Fibroblast of mammary gland (primary cell): Measurements from ENCODE around the gene SEC24D.

Experiments
- DNase-seq: peaks from one replicate; pipeline ENCODE4 v3.0.0-alpha.2; 2010; ENCODE audit warnings: low read depth
- H3K4me3 ChIP-seq: 2 replicates; pipeline ENCODE4 v1.5.1; 2011; ENCODE audit warnings: low read depth, mild to moderate bottlenecking, low read length, moderate library complexity; ENCODE audit not compliant: control insufficient read depth
- TF ChIP-seq, protein P1 (sequence below): conservative IDR thresholded peaks from 2 replicates; pipeline ENCODE4 v1.5.1; 2011; ENCODE audit warnings: low read depth, low read length, inconsistent platforms; ENCODE audit not compliant: control insufficient read depth, insufficient read depth

The SEC24D gene

DNA sequence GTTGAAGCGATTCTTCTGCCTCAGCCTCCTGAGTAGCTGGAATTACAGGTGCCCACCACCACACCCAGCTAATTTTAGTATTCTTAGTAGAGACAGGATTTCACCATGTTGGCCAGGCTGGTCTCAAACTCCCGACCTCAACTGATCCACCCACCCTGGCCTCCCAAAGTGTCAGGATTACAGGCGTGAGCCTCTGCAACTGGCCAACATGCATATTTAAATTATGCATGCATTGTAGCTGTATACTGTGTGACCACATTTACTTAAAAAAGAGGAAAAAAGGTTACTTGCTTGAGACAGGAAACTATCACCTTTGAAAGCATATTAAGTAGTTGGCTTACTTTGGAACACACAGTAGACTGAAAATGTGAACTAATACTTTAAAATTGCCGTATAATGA, 121.2 kb downstream of the SEC24D start:
- no peak for DNase-seq
- no peak overlapping the region for H3K4me3 ChIP-seq
- TF ChIP-seq, protein P1, sequence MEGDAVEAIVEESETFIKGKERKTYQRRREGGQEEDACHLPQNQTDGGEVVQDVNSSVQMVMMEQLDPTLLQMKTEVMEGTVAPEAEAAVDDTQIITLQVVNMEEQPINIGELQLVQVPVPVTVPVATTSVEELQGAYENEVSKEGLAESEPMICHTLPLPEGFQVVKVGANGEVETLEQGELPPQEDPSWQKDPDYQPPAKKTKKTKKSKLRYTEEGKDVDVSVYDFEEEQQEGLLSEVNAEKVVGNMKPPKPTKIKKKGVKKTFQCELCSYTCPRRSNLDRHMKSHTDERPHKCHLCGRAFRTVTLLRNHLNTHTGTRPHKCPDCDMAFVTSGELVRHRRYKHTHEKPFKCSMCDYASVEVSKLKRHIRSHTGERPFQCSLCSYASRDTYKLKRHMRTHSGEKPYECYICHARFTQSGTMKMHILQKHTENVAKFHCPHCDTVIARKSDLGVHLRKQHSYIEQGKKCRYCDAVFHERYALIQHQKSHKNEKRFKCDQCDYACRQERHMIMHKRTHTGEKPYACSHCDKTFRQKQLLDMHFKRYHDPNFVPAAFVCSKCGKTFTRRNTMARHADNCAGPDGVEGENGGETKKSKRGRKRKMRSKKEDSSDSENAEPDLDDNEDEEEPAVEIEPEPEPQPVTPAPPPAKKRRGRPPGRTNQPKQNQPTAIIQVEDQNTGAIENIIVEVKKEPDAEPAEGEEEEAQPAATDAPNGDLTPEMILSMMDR = no peak

DNA sequence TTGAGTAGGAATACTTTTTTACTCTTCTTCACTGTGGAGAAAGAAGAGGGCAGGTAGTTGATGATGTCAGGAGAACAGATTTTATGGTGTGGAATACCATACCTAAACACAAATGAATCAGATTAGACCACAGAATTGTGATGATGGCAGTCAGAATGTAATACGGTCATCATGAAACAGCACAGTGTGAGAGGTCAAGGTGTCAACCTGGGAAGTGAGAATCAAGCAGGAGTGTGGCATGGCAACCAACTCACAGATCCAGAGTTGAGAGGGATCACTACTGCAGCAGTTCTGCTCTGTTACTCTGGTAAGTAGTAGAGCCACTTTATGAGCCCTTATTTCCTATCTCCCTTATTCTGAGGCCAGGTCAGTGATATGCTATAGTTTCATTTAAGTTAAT, 123.1 kb downstream of the SEC24D start:
- peak; percentile 30 for DNase-seq
- TF ChIP-seq, protein P1 = no peak
- no peak overlapping the region for H3K4me3 ChIP-seq

DNA sequence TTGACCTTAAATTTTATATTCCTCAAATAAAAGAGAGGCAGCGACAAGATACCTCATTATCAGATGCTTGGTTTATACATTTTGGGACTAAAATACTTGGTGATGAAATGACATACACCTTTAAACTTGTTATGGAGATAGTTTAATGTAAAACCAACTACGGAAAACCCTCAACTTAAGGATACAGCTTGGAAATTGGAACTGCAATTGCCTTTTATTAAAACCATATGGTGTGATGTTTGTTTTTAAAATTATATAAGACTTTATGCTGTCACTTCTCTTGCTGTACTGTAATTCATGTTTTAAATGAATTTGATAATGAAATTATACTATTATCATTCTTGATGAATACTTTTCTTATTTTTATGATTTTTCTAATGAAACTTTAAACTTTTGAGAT, 124.9 kb downstream of the SEC24D start:
- H3K4me3 ChIP-seq = no peak overlapping the region
- DNase-seq = peak; percentile 33
- TF ChIP-seq, protein P1 = no peak

DNA sequence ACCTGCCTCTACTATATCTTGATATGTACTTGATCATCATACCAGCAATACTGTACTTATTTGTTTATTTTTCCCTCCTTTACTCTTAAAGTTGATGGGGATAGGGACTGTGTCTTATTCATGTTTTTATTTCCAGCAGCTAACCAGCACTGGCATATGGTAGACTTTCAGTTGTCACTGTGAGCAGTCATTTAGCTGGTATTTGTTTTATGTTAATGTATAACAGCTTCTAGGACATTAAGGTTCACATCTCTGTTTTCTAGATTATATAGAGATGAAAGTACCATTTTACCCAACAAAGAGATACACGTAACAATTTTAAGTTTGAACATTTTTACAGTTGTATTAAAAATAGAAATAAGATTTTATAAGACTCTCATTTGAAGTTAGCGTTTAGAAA, 132.8 kb downstream of the SEC24D start:
- no peak for DNase-seq
- no peak overlapping the region for H3K4me3 ChIP-seq
- TF ChIP-seq, protein P1 = no peak

DNA sequence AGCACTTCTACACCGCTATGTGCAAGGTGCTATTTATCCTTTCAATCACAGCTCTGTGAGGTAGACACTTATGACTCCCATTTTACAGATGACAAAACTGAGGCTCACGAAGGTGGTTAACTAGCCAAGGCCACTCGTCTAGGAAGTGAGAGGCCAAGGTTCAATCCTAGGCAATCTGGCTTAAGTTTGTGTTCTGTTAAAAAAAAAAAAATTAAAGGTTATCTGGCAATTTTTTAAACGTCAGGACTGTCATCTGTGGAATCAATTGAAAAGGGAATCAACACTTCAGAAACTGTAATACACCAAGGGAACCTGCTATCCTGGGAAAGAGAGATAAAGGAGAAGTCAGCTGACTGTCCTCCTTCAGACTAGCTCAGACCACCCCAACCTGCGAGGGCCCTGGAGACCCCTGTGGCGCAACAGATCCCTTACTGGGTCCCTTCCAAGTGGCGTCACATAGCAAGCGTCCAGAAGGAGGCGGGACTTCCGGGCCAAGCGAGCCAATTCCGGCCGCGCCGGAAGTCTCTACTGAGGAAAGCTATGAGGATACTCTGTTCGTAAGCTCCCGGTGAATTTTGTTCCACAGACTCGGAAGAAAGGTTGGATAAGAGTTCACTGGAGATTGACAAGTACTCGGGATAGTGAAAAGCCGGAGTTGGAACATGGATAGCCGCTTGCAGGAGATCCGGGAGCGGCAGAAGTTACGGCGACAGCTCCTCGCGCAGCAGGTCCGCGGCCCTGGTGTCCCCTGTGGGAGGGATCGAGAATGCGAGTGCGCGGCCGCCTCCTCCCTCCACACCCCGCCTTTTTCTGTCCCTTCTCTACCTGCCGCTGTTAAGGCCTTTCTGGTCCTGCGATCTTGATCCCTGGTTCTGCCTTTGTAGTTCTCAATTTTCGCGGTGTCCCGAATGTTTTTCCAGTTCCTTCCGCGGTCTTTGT, 150.8 kb downstream of the SEC24D start, which contains the start of gene METTL14:
TSS of gene METTL14 (plus strand) at position 520 of the 939 bp plus-strand sequence. CDS start at position 663, 143 bp downstream.
- TF ChIP-seq, protein P1 = no peak
- peak; percentile 87 for DNase-seq
- peak within 1 kb of the TSS; percentile 92 for H3K4me3 ChIP-seq

DNA sequence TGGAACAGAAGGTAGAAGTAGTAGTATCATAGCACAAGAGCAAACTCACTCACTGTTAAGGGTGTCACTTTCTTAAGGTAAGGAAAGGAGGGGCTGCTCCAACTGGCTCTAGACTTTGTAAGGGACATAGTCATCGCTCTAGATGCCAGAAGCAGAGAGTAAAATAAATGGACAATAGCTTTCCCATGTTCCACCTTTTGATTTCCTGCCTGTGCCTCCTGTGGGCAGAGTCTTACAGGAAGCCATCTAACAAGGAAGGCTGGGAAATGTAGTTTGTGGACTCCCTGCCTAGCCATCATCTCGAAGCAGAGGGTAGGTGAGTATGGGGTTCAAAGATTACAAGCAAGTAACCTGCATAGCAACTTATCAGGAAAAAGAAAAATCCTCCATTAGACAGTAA, 152.4 kb downstream of the SEC24D start:
- DNase-seq = peak; percentile 15
- no peak overlapping the region for H3K4me3 ChIP-seq

More for the DNA sequence above, 152.4 kb downstream of the SEC24D start:
- TF ChIP-seq, protein P1 = no peak
